HG03103 (cell line): Measurements from ENCODE around the gene HOXB4.
"Not testable (repeated sequence)": the region's sequence is repeated elsewhere in the genome, so short reads cannot be mapped to it uniquely, and the experiment has no call there.

Experiments
- ATAC-seq: cut with Tn5 transposase; IDR thresholded peaks from one replicate; pipeline ENCODE4 v1.9.1; 2021; ENCODE audit warnings: low read depth; ENCODE audit not compliant: unreplicated experiment

The HOXB4 gene

DNA sequence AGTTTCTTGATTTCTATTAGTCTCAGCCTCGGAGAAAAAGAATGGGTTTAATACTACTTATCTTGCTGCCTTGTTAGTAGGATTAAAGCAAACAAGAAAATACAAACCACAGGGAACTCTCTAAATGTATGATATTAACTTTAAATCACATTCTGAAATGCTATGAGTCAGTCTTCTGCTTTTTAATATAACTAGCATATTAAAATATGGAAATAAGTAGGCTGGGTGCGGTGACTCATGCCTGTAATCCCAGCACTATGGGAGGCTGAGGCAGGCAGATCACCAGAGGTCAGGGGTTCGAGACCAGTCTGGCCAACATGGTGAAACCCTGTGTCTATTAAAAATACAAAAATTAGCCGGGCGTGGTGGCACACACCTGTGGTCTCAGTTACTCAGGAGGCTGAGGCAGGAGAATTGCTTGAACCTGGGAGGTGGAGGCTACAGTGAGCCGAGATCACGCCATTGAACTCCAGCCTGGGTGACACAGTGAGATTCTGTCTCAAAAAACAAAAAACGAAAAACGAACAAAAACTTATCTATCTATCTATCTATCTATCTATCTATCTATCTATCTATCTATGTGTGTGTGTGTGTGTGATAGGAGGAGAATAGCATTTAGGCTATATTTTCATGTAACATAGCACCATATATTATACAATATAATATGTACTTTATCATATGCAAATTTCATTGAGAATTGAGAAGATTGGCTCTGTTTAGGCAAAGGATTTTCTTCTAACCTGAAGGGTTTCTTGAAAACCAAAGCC, 42.2 kb downstream of the HOXB4 start:
- ATAC-seq = not testable (repeated sequence)

DNA sequence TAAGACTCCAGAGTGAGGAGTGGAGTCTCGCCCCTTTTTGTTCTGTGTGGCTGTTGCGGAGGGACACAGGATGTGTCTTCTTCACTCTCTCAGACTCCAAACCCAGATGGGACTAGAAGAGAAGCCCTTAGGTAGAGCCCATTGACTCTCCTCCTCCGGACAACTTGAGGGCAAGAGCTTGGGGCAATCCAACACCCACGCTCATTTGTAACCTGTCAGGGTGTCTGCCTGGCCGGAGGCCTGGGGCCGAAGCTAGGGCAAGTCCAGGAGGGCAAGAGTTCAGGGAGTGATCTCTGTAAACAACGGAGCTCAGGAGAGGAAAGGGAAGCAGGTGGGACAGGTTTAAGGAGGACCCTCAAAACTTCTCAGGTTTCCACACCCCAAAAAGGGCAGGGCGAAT, 45.9 kb downstream of the HOXB4 start:
- no peak for ATAC-seq

DNA sequence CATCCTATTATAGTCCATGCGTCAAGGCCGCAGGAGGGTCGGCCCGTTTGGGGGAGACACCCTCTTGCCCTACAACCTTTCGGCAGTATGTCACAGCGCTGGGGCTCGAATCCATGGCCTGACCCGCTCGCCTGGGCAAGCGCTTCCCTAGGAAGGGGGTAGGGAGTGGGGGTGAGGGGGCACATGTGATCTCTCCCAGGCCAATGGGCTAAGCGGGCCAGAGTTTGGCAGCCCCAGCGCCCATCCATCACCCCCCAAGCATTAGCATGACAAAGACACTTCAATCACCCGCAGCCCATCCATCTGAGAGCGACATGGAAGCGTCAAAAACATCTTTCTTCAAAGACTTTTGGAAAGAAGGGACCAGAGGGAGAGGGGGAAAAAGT, 47.3 kb downstream of the HOXB4 start, which contains the start of gene HOXB1:
Gene HOXB1 (minus strand): TSS at position 125 of the 386 bp plus-strand sequence. CDS start 107 bp downstream, at position 18.
- no peak for ATAC-seq

DNA sequence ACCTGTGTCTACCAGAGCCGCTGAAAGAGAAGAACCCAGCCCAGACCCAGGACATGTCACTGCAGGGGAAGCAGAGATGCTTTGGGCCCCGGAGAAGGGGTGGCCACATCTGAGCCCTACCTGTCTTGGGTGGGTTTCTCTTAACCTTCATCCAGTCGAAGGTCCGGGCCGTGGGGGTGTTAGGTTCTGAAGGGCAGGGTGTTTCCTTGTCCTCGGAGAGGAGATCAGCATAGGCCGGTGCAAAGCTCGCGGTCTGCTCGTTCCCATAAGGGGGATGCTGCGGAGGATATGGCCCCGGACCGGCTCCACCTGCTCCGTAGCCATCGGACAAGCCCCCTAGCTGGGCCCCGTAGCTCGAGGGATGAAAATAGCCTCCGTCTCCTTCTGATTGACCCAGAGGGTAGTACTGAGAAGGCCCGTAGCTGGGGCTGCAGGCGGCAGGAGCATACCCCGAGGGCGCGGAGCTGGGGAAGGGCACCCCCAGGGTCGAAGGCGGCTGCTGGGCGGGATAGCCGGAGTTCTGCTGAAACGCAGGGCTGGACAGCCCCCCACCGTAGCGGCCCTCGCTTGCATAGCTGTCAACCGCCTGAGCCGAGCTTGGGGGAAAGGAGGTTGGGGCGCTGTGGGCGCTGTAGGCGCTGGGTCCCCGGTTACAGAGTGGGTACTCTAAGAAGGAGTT, 47.8 kb downstream of the HOXB4 start:
- ATAC-seq = no peak

DNA sequence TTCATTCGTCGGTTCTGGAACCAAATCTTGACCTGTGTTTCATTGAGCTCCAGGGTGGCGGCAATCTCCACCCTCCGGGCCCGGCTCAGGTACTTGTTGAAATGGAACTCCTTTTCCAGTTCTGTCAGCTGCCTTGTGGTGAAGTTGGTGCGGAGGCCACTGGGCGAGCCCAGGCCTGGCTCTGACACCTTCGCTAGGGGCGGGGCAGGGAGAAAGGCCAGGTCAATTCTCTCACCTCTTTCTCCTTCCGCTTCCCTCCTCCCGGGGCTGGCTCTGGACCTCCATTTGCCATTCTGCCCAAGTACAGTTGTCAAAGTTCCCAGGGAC, 48.5 kb downstream of the HOXB4 start:
- no peak for ATAC-seq

DNA sequence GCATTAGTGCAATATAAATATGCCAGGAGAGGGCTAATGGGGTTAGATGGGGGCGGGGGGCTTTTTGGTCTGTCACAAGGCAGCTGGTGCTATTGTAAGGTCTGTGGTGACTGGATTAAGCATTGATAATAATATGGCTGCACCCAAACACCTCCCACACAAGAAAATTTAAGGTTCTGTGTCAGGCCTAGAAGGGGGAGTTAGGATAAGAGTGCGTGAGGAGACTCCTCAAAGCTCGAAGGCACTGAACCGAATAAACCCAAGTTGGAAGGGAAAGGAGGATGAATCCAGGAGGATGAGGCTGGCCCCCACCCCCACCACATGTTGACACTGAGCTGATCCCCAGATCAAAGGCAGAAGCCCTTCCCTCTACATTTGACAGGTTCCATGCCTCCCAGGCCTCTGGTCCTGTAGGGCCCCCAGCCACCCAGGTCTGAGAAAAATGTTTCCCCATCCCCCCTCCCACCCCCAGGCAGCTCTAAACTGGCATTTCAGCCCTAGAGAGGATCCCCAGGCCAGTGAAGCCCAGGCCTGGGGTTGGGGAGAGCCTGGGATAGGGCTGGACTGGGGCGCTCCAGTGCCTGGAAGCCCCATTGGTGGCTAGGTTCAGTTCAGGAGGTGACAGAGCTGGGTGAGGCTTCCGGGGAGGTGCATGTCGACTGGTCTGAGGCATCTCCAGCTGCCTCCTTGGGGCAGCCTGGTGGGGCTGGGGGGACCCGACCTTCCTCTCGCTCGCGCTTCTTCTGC, 49.0 kb downstream of the HOXB4 start:
- ATAC-seq = no peak

DNA sequence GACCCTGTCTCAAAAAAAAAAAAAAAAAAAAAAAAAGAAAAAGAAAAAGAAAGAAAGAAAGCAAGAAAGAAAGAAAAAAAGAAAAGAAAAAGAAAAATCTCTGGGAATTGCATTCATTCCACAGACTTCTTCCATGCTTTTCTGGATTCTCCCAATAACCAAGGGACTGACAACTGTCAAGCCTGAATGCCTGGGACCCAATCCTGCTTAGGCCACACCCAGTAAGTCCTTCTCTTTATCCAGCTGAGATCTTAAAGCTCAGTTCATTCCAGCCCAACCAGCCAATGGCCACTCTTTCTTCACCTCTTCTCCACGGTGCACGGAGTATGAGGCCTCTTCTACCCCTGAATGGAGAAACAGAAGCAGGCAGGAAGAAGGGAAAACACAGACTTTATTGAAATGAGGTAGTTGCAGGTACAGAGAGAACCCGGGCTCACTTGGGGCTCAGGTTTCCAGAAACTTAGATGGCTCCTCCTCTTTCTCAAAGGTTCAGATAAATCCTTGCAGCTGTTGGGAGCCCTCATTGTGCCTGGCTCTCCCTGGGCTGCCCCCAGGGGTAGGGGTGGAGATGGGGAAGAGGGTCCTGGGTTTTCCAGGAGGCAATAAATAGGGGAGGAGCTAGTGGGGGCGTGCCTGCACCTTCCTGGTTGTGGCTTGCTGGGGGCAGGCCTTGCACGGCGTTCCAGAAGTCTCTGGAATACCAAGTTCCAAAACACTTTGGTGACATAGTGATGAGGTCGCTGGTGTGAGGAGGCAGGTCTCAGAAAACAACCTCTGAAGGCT, 49.8 kb downstream of the HOXB4 start:
- ATAC-seq = no peak

DNA sequence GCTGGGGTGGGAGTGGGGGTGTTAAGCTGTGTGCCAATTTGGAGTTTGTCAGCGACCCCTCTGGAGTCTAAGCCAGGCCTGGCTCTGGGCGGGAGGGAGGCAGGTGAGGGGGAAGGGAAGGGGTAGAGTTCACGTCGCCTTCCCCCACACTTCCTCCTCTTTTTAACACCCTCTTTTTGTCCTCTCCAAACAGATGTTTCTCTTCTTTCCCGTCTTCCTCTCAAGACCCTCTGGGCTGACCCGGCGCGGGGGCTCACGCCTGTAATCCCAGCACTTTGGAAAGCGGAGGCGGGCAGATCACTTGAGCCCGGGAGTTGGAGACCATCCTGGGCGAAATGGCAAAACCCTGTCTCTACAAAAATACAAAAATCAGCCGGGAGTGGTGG, 50.6 kb downstream of the HOXB4 start:
- no peak for ATAC-seq

DNA sequence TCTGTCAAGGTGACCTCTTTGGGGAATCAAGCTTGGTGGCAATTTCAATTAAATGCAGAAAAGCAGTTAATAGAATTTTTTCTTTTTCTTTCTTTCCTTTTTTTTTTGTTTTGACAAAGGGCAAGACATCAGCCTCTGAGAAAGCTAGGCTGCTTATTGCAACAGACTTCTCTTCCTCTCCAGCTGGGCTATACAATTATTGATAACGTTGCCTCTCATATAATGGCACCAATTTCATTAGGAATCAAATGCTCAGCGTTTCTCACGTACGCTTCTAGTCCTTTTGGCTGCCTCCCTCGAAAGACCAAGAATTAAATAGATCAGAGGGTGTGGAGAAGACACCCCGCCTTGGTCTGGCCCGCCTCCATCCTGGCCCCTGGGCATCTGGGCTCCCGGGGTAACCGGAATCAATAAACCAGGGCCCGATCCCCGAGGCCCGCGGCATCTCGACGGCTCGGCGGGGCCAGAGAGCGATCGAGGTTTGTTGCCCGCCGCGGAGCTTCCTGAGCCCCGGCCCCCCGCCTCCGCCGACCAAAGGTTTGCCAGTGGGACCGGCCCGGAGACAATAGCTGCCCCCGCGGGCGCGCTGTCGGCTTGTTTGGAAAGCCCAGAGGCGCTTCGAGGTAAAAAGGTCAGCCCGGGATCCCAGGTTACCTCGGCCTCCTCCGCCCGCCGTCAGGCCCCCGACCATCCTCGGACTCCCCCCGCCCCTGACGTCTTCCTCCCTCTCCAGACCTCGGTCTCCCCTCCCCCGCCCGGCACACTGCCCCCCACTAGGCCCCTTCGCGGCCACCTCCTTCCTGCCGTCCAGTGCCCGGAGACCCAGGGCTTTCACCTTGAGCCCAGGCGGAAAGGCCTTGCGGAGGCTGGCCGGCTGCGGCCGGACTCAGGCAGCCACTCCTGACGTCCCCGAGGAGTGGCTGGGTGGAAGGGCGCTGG, 51.3 kb downstream of the HOXB4 start:
- ATAC-seq = no peak
